Activated CD4-positive, CD25-positive, alpha-beta regulatory T cell treated with anti-CD3 and anti-CD28 coated beads, Interleukin-2, amount 50 U/mL, for 16 hours (primary cell): ENCODE data around the gene IGFBPL1.
"Not testable (repeated sequence)": the region's sequence is repeated elsewhere in the genome, so short reads cannot be mapped to it uniquely, and the experiment has no call there.

Experiments
- DNase-seq: peaks from one replicate; pipeline ENCODE4 v3.0.0-alpha.2; 2020; ENCODE audit warnings: low read depth, low spot score

Gene IGFBPL1

GRCh38 chr9:38423973-38424843, at the start of gene IGFBPL1:
TSS of gene IGFBPL1 (minus strand) at chr9:38424454. CDS start at chr9:38424424, 30 bp downstream.
- DNase-seq: no peak

GRCh38 chr9:38472583-38473249, 48.5 kb upstream of the IGFBPL1 start:
- not testable (repeated sequence) for DNase-seq

GRCh38 chr9:38467404-38467803, 43.1 kb upstream of the IGFBPL1 start:
- no peak for DNase-seq

GRCh38 chr9:38453835-38454234, 29.6 kb upstream of the IGFBPL1 start:
- DNase-seq: no peak

- DNase-seq: no peak
Measured at GRCh38 chr9:38451162-38451561, 26.9 kb upstream of the IGFBPL1 start.

GRCh38 chr9:38447703-38448102, 23.4 kb upstream of the IGFBPL1 start:
- DNase-seq: no peak

GRCh38 chr9:38445154-38446043, 21.1 kb upstream of the IGFBPL1 start:
- no peak for DNase-seq

- DNase-seq: no peak
Measured at GRCh38 chr9:38443597-38443996, 19.3 kb upstream of the IGFBPL1 start.

GRCh38 chr9:38443181-38443580, 18.9 kb upstream of the IGFBPL1 start:
- no peak for DNase-seq

- DNase-seq: no peak
Measured at GRCh38 chr9:38442473-38443096, 18.3 kb upstream of the IGFBPL1 start.

- no peak for DNase-seq
Measured at GRCh38 chr9:38441347-38442085, 17.3 kb upstream of the IGFBPL1 start.

GRCh38 chr9:38440516-38440915, 16.3 kb upstream of the IGFBPL1 start:
- no peak for DNase-seq

GRCh38 chr9:38439916-38440301, 15.7 kb upstream of the IGFBPL1 start:
- DNase-seq: no peak

GRCh38 chr9:38439291-38439915, 15.1 kb upstream of the IGFBPL1 start:
- DNase-seq: no peak

GRCh38 chr9:38437193-38437823, 13.1 kb upstream of the IGFBPL1 start:
- DNase-seq: no peak

GRCh38 chr9:38436708-38437107, 12.5 kb upstream of the IGFBPL1 start:
- DNase-seq: no peak

- no peak for DNase-seq
Measured at GRCh38 chr9:38435521-38435920, 11.3 kb upstream of the IGFBPL1 start.

- no peak for DNase-seq
Measured at GRCh38 chr9:38434853-38435252, 10.6 kb upstream of the IGFBPL1 start.

GRCh38 chr9:38434365-38434764, 10.1 kb upstream of the IGFBPL1 start:
- DNase-seq: no peak
